H1 (cell line): ENCODE results near the gene LHPP. TPM values are rescaled to one million over a fixed set of nuclear protein-coding genes. Genes with fewer than 3 reads are reported as not detected.
A peak's percentile ranks its signal among the peaks of the same experiment; 100 is the strongest.

ENCODE experiments used
- CTCF ChIA-PET: fragments of 300-600 bp; sonication (Branson Sonifier 250); formaldehyde crosslinking; loops from one replicate; lab custom pipeline; 2021; ENCODE audit not compliant: partially characterized antibody; lab: Charles Lee
- POLR2A ChIA-PET: fragments of 300-600 bp; sonication (Branson Sonifier 250); formaldehyde crosslinking; loops from one replicate; lab custom pipeline; 2021; ENCODE audit warnings: inconsistent platforms; ENCODE audit not compliant: partially characterized antibody; lab: Charles Lee
- DNase-seq, 2 experiments: peaks; one replicate each; pipeline versions ENCODE4 v3.0.0 to v3.0.0-alpha.2; 2010 to 2022; ENCODE audit warnings: low spot score in 2 of 2, low read depth in 1 of 2, mixed read lengths in 1 of 2
- FAIRE-seq: peaks from 2 replicates; lab custom pipeline; 2011; peaks lifted over from hg19 to GRCh38; lab: Jason Lieb, UNC
- H2AFZ ChIP-seq: 2 replicates; pipeline ENCODE4 v1.8.1; 2012; ENCODE audit warnings: low read length, inconsistent platforms
- H2AK5ac ChIP-seq: 2 replicates; pipeline ENCODE4 v1.6.1; 2013; ENCODE audit warnings: low read depth, low read length
- H2BK120ac ChIP-seq: replicated peaks from 2 replicates; pipeline ENCODE3; 2013; ENCODE audit warnings: low read depth, low read length, inconsistent platforms
- H2BK12ac ChIP-seq: 2 replicates; pipeline ENCODE4 v1.6.1; 2013; ENCODE audit warnings: low read depth, low read length
- H2BK15ac ChIP-seq: 2 replicates; pipeline ENCODE4 v1.6.1; 2013; ENCODE audit warnings: low read length
- H2BK20ac ChIP-seq: 2 replicates; pipeline ENCODE4 v1.6.1; 2013; ENCODE audit warnings: low read length
- H2BK5ac ChIP-seq: 2 replicates; pipeline ENCODE4 v1.6.1; 2013; ENCODE audit warnings: low read depth, low read length
- H3K14ac ChIP-seq: 2 replicates; pipeline ENCODE4 v1.6.1; 2013; ENCODE audit warnings: inconsistent platforms; ENCODE audit not compliant: insufficient read length
- H3K18ac ChIP-seq: 2 replicates; pipeline ENCODE4 v1.6.1; 2013; ENCODE audit warnings: low read length; ENCODE audit errors: extremely low read depth
- H3K23ac ChIP-seq: 2 replicates; pipeline ENCODE4 v1.6.1; 2013; ENCODE audit warnings: inconsistent platforms; ENCODE audit not compliant: insufficient read length
- H3K23me2 ChIP-seq: 2 replicates; pipeline ENCODE4 v1.6.1; 2013; ENCODE audit warnings: low read depth, low read length
- H3K27ac ChIP-seq: 2 replicates; pipeline ENCODE4 v1.6.1; 2011; ENCODE audit warnings: low read depth, low read length, inconsistent platforms
- H3K27me3 ChIP-seq, 4 experiments: replicated peaks in 1 of 4; 1 replicate in 1 of 4; 2 replicates in 3 of 4; pipeline versions ENCODE4 v1.6.1 to v1.8.1; 2011 to 2013; ENCODE audit warnings: low read length in 3 of 4, mild to moderate bottlenecking in 3 of 4, inconsistent platforms in 2 of 4, mixed read lengths in 2 of 4, moderate library complexity in 1 of 4; ENCODE audit not compliant: control insufficient read depth in 3 of 4, insufficient read depth in 3 of 4; ENCODE audit errors: extremely low read depth in 1 of 4
- H3K36me3 ChIP-seq, 4 experiments: 2 replicates each; pipeline versions ENCODE4 v1.6.1 to v1.8.1; 2011 to 2013; ENCODE audit warnings: mild to moderate bottlenecking in 4 of 4, low read length in 3 of 4, moderate library complexity in 2 of 4, control low read depth in 1 of 4, inconsistent platforms in 1 of 4; ENCODE audit not compliant: insufficient read depth in 4 of 4, control insufficient read depth in 2 of 4
- H3K4ac ChIP-seq: replicated peaks from 2 replicates; pipeline ENCODE3; 2013; ENCODE audit warnings: low read length, low read depth, mixed read lengths, inconsistent platforms; ENCODE audit not compliant: insufficient read length
- H3K4me1 ChIP-seq, 4 experiments: replicated peaks in 1 of 4; 1 replicate in 1 of 4; 2 replicates in 3 of 4; pipeline versions ENCODE4 v1.6.1 to v1.8.1; 2011 to 2013; ENCODE audit warnings: low read length in 3 of 4, inconsistent platforms in 2 of 4, mixed read lengths in 1 of 4; ENCODE audit not compliant: insufficient read depth in 4 of 4, control insufficient read depth in 3 of 4
- H3K4me2 ChIP-seq, 2 experiments: 2 replicates each; pipeline versions ENCODE4 v1.6.1 to v1.8.1; 2011 to 2013; ENCODE audit warnings: low read depth in 2 of 2, low read length in 2 of 2, control low read depth in 1 of 2, inconsistent platforms in 1 of 2, mild to moderate bottlenecking in 1 of 2; ENCODE audit not compliant: insufficient read depth in 1 of 2
- H3K4me3 ChIP-seq, 4 experiments: fragments of 200-600, 300-600 bp in 1 of 4; sonication (generic), shearing (Covaris generic), sonication (Bioruptor Twin) in 1 of 4; 2 replicates each; pipeline versions ENCODE4 v1.5.1 to v1.8.1; 2011 to 2016; ENCODE audit warnings: low read length in 4 of 4, low read depth in 3 of 4, control low read depth in 2 of 4, inconsistent platforms in 2 of 4, mild to moderate bottlenecking in 2 of 4, mixed read lengths in 1 of 4, moderate library complexity in 1 of 4; ENCODE audit not compliant: insufficient read depth in 2 of 4; ENCODE audit errors: extremely low read depth in 1 of 4
- H3K56ac ChIP-seq: replicated peaks from 2 replicates; pipeline ENCODE3; 2013; ENCODE audit warnings: low read depth, mild to moderate bottlenecking, mixed read lengths, low read length, inconsistent platforms; ENCODE audit not compliant: insufficient read length
- H3K79me1 ChIP-seq: 2 replicates; pipeline ENCODE4 v1.6.1; 2013; ENCODE audit warnings: low read depth, low read length, control low read depth
- H3K79me2 ChIP-seq, 2 experiments: 2 replicates each; pipeline versions ENCODE4 v1.6.1 to v1.8.1; 2012 to 2013; ENCODE audit warnings: low read length in 2 of 2, mild to moderate bottlenecking in 2 of 2, inconsistent platforms in 1 of 2; ENCODE audit not compliant: insufficient read depth in 2 of 2, control insufficient read depth in 1 of 2
- H3K9ac ChIP-seq, 4 experiments: replicated peaks in 1 of 4; 1 replicate in 1 of 4; 2 replicates in 3 of 4; pipeline versions ENCODE4 v1.6.1 to v1.8.1; 2011 to 2013; ENCODE audit warnings: low read depth in 3 of 4, low read length in 3 of 4, control low read depth in 2 of 4, mild to moderate bottlenecking in 2 of 4, moderate library complexity in 2 of 4, inconsistent platforms in 1 of 4; ENCODE audit errors: extremely low read depth in 1 of 4
- H3K9me3 ChIP-seq, 2 experiments: 2 replicates each; pipeline versions ENCODE4 v1.6.1 to v1.8.1; 2012 to 2013; ENCODE audit warnings: mild to moderate bottlenecking in 2 of 2, moderate library complexity in 2 of 2, control low read depth in 1 of 2, inconsistent platforms in 1 of 2, low read depth in 1 of 2, low read length in 1 of 2, mixed read lengths in 1 of 2; ENCODE audit not compliant: insufficient read depth in 2 of 2
- H4K20me1 ChIP-seq, 2 experiments: replicated peaks in 1 of 2; 2 replicates each; pipeline versions ENCODE3 to v1.8.1; 2011 to 2013; ENCODE audit warnings: inconsistent platforms in 2 of 2, low read length in 2 of 2, mild to moderate bottlenecking in 1 of 2; ENCODE audit not compliant: insufficient read depth in 2 of 2, control insufficient read depth in 1 of 2
- H4K5ac ChIP-seq: 2 replicates; pipeline ENCODE4 v1.6.1; 2013; ENCODE audit warnings: low read length, low read depth, mixed read lengths, inconsistent platforms; ENCODE audit not compliant: insufficient read length
- H4K8ac ChIP-seq: 2 replicates; pipeline ENCODE4 v1.8.0; 2013; ENCODE audit warnings: mild to moderate bottlenecking, moderate library complexity, low read length, inconsistent platforms; ENCODE audit not compliant: insufficient read depth; ENCODE audit errors: extremely low read depth
- H4K91ac ChIP-seq: replicated peaks from 2 replicates; pipeline ENCODE3; 2013; ENCODE audit warnings: low read length, mixed read lengths, inconsistent platforms; ENCODE audit not compliant: insufficient read length
- CREB1 ChIP-seq: IDR thresholded peaks from 2 replicates; pipeline ENCODE4 v1.6.1; 2012; ENCODE audit warnings: inconsistent platforms
- CTBP2 ChIP-seq: IDR thresholded peaks from 2 replicates; pipeline ENCODE4 v1.7.0; 2011; ENCODE audit warnings: borderline replicate concordance, mild to moderate bottlenecking, moderate library complexity, mixed read lengths, low read length; ENCODE audit not compliant: insufficient read depth, insufficient read length
- EZH2 ChIP-seq: fragments of 200-600 bp; sonication (generic); IDR thresholded peaks from 2 replicates; pipeline ENCODE4 v1.7.1; 2012; ENCODE audit warnings: low read depth, mild to moderate bottlenecking, moderate library complexity, low read length, inconsistent platforms; ENCODE audit not compliant: severe bottlenecking
- KDM5A ChIP-seq: fragments of 200-600 bp; IDR thresholded peaks from 2 replicates; pipeline ENCODE4 v1.7.1; 2012; ENCODE audit warnings: mild to moderate bottlenecking, low read length, inconsistent platforms, mixed read lengths
- MAFK ChIP-seq: IDR thresholded peaks from 2 replicates; pipeline ENCODE4 v1.6.1; 2012; ENCODE audit warnings: low read depth, mild to moderate bottlenecking, improper control_type of control experiment, low read length
- NANOG ChIP-seq: IDR thresholded peaks from 2 replicates; pipeline ENCODE4 v1.6.1; 2011; ENCODE audit warnings: low read length, low read depth, mild to moderate bottlenecking, inconsistent platforms; ENCODE audit not compliant: insufficient read depth, poor library complexity, severe bottlenecking
- RNF2 ChIP-seq: fragments of 200-900, 300-1000 bp; sonication (generic); IDR thresholded peaks from 2 replicates; pipeline ENCODE4 v1.7.1; 2016; ENCODE audit warnings: borderline replicate concordance, low read depth, mild to moderate bottlenecking, antibody characterized with exemption, low read length; ENCODE audit not compliant: poor library complexity, severe bottlenecking; ENCODE audit errors: missing control alignments
- WGBS, 2 experiments: shearing (Covaris generic) in 1 of 2; methylation state at CpG; one replicate each; pipeline versions ENCODE4 v1.1.6 to v1.1.7; 2013 to 2015; ENCODE audit warnings: low lambda C conversion rate in 2 of 2, mixed read lengths in 2 of 2, inconsistent platforms in 1 of 2, low coverage in 1 of 2, missing lambda C conversion rate in 1 of 2; ENCODE audit not compliant: insufficient replicate concordance in 2 of 2, insufficient coverage in 1 of 2, insufficient read length in 1 of 2; ENCODE audit errors: extremely low coverage in 1 of 2, missing lambda C conversion rate in 1 of 2; 5-methylcytosine and 5-hydroxymethylcytosine counted together
- polyA plus RNA-seq, 7 experiments: library from polyadenylated mRNA; depleted of rRNA in 3 of 7; stranded (reverse) in 5 of 7; unstranded in 2 of 7; fragments of >200 nt in 5 of 7; fragments of 200-250 nt in 2 of 7; gene quantifications; 1 replicate in 5 of 7; 2 replicates in 1 of 7; 4 replicates in 1 of 7; pipeline versions ENCODE4 v1.2.1 to v1.2.3, GENCODE V29; 2011 to 2013; ENCODE audit warnings: missing spikeins in 2 of 7, mixed read lengths in 2 of 7
- total RNA-seq: library from RNA; stranded (reverse); fragmentation: NEBNext Ultra II Directional; extraction: Animal tissue kit (Norgen Biotek cat#: 25700); gene quantifications from 2 replicates; pipeline ENCODE4 v1.2.1, GENCODE V29; 2021

LHPP gene
- total and polyA plus RNA-seq, 2 of the 8 experiments (the other 6 are each of a cell fraction or from before 2014, with no cell fraction given), result 26.0 to 45.0 TPM

GRCh38 chr10:124415210-124415609, 46.4 kb upstream of the LHPP start:
- Histone ChIP-seq H3K4me3 (no peak overlapping the region), H4K20me1 (peaks cover 0 to 5% of the 10 kb centered on the region in 2 experiments), H3K4me1 (peaks cover 1 to 5% (median 2%) of the 10 kb centered on the region in 4 experiments; a peak in 5 of 7 replicates), H2BK15ac (no peak overlapping the region), H2AK5ac (no peak overlapping the region), H3K4me2 (no peak overlapping the region), H3K56ac (no peak overlapping the region), H3K36me3 (peaks cover 0 to 3% (median 0%) of the 10 kb centered on the region in 4 experiments; a peak in 2 of 8 replicates), H3K79me2 (peaks cover 2 to 57% of the 10 kb centered on the region in 2 experiments), H3K18ac (no peak overlapping the region), H4K91ac (no peak overlapping the region), H2AFZ (no peak overlapping the region), H3K4ac (no peak overlapping the region), H3K23ac (no peak overlapping the region), H3K27ac (no peak overlapping the region), H3K14ac (no peak overlapping the region), H4K8ac (no peak overlapping the region), H3K9ac (no peak overlapping the region), H2BK20ac (no peak overlapping the region), H3K23me2 (peaks cover 7% of the 10 kb centered on the region; the same call in 1 of the 2 replicates), H2BK12ac (no peak overlapping the region), H2BK120ac (no peak overlapping the region), H3K27me3 (peaks cover 0 to 2% (median 0%) of the 10 kb centered on the region in 4 experiments; a peak in 1 of 7 replicates), H3K9me3 (no peaks in the 10 kb centered on the region), H4K5ac (no peak overlapping the region), H3K79me1 (no peaks in the 10 kb centered on the region; the same call in 1 of the 2 replicates), H2BK5ac (no peak overlapping the region)
- ChIA-PET POLR2A (interaction anchor here (0.8 to 2.2 kb wide), 6 partner anchors 9 to 109 kb away, joined by 3 to 7 read pairs (median 4); partner anchors contain the start of gene NKX1-2), CTCF (interaction anchor here (0.6 to 4.3 kb wide), 3 partner anchors 11 to 273 kb away, joined by 3 to 20 read pairs (median 3); no protein-coding TSS in a partner anchor)
- TF ChIP-seq NANOG (no peak), CREB1 (no peak), CTBP2 (no peak), KDM5A (no peak), MAFK (0 out of 2 replicates have a peak, but pooled peaks have one; percentile 13), EZH2 (no peak), RNF2 (no peak)
- WGBS, 2 experiments, result 83% methylated on average over 2 of the region's 2 CpGs; no CpG with 5 or more reads in 1 of the 2 experiments
- no peak for DNase-seq
- no peak for FAIRE-seq
